Measurements from ENCODE around the gene LTBP1. TPM values are rescaled to one million over a fixed set of nuclear protein-coding genes. Genes with fewer than 3 reads are reported as not detected.
A peak's percentile ranks its signal among the peaks of the same experiment; 100 is the strongest.

The LTBP1 gene
- total and polyA plus RNA-seq, 8 donors = 11.0 to 134 (median 25.6) TPM

DNA sequence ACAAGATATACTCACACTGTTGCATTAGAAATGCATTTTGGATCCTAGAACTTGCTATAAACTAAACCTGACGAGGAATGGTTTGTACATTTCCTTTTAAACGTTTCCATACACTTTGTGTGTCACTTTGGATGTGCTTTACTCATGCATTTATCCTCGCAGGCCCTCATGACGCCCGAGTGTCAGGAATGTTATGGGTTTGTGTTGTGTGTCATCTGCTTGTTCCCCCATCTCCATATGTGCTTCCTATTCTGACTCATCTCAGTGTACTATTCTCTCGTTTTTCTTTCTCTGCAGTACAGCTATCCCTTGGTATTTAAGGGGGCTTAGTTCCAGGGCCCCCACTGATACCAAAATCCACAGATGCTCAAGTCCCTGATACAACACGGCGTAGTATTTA is 408.2 kb downstream of the LTBP1 start:
- Histone ChIP-seq H3K4me1 (no peaks in the 10 kb centered on the region), H3K36me3 (peaks cover 0 to 35% (median 2%) of the 10 kb centered on the region in 4 donors), H3K9me3 (peaks cover 0 to 13% (median 8%) of the 10 kb centered on the region in 4 donors), H3K27ac (no peak overlapping the region), H3K27me3 (no peaks in the 10 kb centered on the region), H3K4me3 (no peak overlapping the region)
- TF ChIP-seq POLR2A (IDR thresholded peaks at IDR 0.05) (no peak), POLR2AphosphoS5 (IDR thresholded peaks at IDR 0.05) (no peak), EP300 (IDR thresholded peaks at IDR 0.05) (no peak)
- TF ChIP-seq, protein P1, sequence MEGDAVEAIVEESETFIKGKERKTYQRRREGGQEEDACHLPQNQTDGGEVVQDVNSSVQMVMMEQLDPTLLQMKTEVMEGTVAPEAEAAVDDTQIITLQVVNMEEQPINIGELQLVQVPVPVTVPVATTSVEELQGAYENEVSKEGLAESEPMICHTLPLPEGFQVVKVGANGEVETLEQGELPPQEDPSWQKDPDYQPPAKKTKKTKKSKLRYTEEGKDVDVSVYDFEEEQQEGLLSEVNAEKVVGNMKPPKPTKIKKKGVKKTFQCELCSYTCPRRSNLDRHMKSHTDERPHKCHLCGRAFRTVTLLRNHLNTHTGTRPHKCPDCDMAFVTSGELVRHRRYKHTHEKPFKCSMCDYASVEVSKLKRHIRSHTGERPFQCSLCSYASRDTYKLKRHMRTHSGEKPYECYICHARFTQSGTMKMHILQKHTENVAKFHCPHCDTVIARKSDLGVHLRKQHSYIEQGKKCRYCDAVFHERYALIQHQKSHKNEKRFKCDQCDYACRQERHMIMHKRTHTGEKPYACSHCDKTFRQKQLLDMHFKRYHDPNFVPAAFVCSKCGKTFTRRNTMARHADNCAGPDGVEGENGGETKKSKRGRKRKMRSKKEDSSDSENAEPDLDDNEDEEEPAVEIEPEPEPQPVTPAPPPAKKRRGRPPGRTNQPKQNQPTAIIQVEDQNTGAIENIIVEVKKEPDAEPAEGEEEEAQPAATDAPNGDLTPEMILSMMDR (IDR thresholded peaks at IDR 0.05) = no peak
- 86 to 91% (median 89%) methylated on average over 8 of the region's 8 CpGs for WGBS, 5 donors
- intact Hi-C loops (cut with DNase I; ENCODE audit: low total_unique reads) = no loop called here
- DNase-seq = no peak

DNA sequence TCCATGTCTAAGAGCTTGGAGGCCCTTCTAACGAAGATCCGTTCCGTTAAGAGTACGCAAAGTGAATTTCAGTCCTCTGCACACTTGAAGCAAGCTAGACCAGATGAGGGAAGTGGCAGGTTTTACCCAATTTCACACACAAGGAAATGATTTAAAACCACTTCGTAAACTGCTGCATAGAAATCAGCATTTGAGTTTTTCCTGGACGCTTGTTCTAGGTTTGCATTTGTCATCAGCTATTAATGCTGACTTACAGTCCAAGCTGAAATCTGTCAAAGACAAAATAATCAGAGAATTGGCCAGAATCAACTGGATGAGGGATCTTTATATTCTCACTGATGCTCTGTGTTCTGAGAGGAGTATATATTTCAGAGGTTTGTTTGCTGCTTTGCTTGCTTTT is 412.1 kb downstream of the LTBP1 start:
- 80 to 95% (median 87%) methylated on average over 6 of the region's 6 CpGs for WGBS, 5 donors
- H3K9me3 ChIP-seq = peaks cover 0 to 13% (median 8%) of the 10 kb centered on the region in 4 donors
- intact Hi-C loops (cut with DNase I; ENCODE audit: low total_unique reads) = no loop called here
- peaks cover 0 to 18% (median 0%) of the 10 kb centered on the region in 4 donors for H3K36me3 ChIP-seq
- TF ChIP-seq, protein P1 (IDR thresholded peaks at IDR 0.05) = no peak
- TF ChIP-seq EP300 (IDR thresholded peaks at IDR 0.05) (no peak), POLR2A (IDR thresholded peaks at IDR 0.05) (no peak), POLR2AphosphoS5 (IDR thresholded peaks at IDR 0.05) (no peak)
- DNase-seq = no peak
- H3K27ac ChIP-seq = no peak overlapping the region
- H3K27me3 ChIP-seq = no peaks in the 10 kb centered on the region
- H3K4me3 ChIP-seq = no peak overlapping the region
- H3K4me1 ChIP-seq = peaks cover 0 to 7% (median 2%) of the 10 kb centered on the region in 4 donors

- Histone ChIP-seq H3K27me3 (no peaks in the 10 kb centered on the region), H3K4me1 (peaks cover 0 to 12% (median 5%) of the 10 kb centered on the region in 4 donors), H3K36me3 (peaks cover 0 to 11% (median 3%) of the 10 kb centered on the region in 4 donors), H3K4me3 (no peak overlapping the region), H3K9me3 (no peaks in the 10 kb centered on the region), H3K27ac (peak overlapping the region in 2 of 5 donors; percentile 11 to 36)
- WGBS, 5 donors = 65 to 85% (median 82%) methylated on average over 5 of the region's 5 CpGs
- TF ChIP-seq, protein P1 (IDR thresholded peaks at IDR 0.05) = no peak
- TF ChIP-seq POLR2AphosphoS5 (IDR thresholded peaks at IDR 0.05) = no peak
- no peak for TF ChIP-seq EP300 (IDR thresholded peaks at IDR 0.05)
- no peak for TF ChIP-seq POLR2A (IDR thresholded peaks at IDR 0.05)
- no peak for DNase-seq
- intact Hi-C loops (cut with DNase I; ENCODE audit: low total_unique reads) = no loop called here
These were observed 416.9 kb downstream of the LTBP1 start for GRCh38 chr2:33363325-33364298.

- Histone ChIP-seq H3K36me3 (peaks cover 0 to 11% (median 3%) of the 10 kb centered on the region in 4 donors), H3K9me3 (no peaks in the 10 kb centered on the region), H3K4me1 (peaks cover 0 to 13% (median 5%) of the 10 kb centered on the region in 4 donors), H3K27ac (peak overlapping the region in 3 of 5 donors; percentile 7 to 43 (median 36)), H3K27me3 (no peaks in the 10 kb centered on the region), H3K4me3 (no peak overlapping the region)
- no peak for DNase-seq
- no peak for TF ChIP-seq POLR2AphosphoS5 (IDR thresholded peaks at IDR 0.05)
- TF ChIP-seq, protein P1 (IDR thresholded peaks at IDR 0.05) = no peak
- TF ChIP-seq POLR2A (IDR thresholded peaks at IDR 0.05) = no peak
- no peak for TF ChIP-seq EP300 (IDR thresholded peaks at IDR 0.05)
- intact Hi-C loops (cut with DNase I; ENCODE audit: low total_unique reads) = no loop called here
- 67 to 72% (median 71%) methylated on average over 9 of the region's 9 CpGs for WGBS, 5 donors
These were observed 418.7 kb downstream of the LTBP1 start for GRCh38 chr2:33365264-33365970.
